Choroid plexus epithelial cell (primary cell): ENCODE results near the gene UNC13D.

Source experiments
- DNase-seq: peaks from one replicate; pipeline ENCODE4 v3.0.0-alpha.2; 2010; ENCODE audit warnings: low read depth
- H3K4me3 ChIP-seq: 2 replicates; pipeline ENCODE4 v1.5.1; 2011; ENCODE audit warnings: low read depth, mild to moderate bottlenecking, control low read depth, low read length, moderate library complexity
- CTCF ChIP-seq: conservative IDR thresholded peaks from 2 replicates; pipeline ENCODE4 v1.5.1; 2011; ENCODE audit warnings: low read depth, mild to moderate bottlenecking, control low read depth, inconsistent platforms, low read length, moderate library complexity

The UNC13D gene

GRCh38 chr17:75821552-75821951 lies 22.7 kb downstream of the UNC13D start:
- TF ChIP-seq CTCF, result no peak
- H3K4me3 ChIP-seq, result no peak overlapping the region
- DNase-seq, result no peak

DNA sequence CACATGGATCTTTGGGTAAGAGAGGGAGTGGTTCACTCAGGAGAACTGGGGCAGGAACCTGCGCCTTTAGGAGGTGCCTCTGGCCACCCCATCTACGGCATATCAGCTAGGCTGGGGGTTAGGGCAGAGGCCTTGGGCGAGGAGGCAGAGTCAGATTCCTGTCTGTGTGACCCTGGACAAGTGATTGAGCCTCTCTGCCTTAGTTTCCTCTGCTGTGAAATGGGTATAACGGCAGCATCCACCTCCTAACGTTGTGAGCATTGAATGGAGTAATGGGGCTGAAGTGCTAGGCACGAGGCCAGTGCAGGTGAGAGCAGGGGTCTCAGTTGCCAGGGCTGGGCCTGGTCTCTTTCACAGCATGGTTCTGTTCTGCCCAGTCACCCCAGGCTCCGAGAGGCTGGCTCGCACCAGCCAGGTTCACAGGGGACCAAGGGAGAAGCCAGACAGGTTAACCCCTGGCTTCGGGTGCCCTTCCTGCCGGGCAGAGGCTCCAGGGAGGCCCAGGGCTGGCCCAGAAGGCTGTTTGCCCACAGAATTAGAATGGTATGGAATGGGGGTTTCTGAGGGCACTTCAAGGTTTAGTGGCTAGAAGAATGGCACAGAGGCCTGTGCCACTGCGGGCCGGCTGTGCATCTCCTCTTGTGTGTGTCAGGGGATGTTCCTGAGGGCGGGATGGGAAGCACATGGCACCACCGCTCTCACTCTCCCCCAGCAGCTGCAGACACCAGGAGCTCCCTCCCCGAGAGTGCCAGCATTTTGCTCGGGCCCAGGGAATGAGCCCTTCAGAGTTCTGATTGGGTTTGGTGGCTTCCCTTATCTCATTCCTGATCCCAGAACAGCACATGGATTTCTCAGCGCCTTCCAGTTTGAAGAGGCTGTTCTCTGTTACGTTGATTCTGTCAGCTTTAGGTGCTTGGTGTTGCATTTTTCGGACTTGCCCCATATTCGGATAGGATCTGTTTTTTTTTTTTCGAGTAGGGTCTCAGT lies 23.8 kb downstream of the UNC13D start:
- no peak for DNase-seq
- no peak for TF ChIP-seq CTCF
- H3K4me3 ChIP-seq, result no peak overlapping the region

- H3K4me3 ChIP-seq, result no peak overlapping the region
- DNase-seq, result no peak
- TF ChIP-seq CTCF, result no peak
These were observed 24.5 kb downstream of the UNC13D start for GRCh38 chr17:75819678-75820077.

DNA sequence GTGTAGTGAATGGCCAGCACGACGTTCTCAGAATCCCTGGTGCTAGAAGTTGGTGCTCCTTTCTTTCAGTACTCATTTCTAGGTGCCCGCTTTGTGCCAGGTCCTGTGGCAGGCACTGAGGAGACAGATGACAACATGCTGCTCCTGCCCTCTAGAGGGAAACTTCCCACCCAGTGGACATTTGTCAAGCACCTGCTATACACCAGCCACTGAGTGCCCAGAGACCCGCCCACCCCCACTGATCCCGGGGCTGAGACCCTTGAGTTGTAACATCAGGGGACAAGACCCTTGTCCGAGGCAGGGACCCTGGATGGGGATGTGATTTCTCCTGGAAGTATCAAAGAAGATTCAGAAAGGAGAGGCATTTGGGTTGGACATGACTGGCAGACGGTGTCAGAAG lies 25.1 kb downstream of the UNC13D start:
- DNase-seq, result no peak
- H3K4me3 ChIP-seq, result no peak overlapping the region
- TF ChIP-seq CTCF, result no peak

DNA sequence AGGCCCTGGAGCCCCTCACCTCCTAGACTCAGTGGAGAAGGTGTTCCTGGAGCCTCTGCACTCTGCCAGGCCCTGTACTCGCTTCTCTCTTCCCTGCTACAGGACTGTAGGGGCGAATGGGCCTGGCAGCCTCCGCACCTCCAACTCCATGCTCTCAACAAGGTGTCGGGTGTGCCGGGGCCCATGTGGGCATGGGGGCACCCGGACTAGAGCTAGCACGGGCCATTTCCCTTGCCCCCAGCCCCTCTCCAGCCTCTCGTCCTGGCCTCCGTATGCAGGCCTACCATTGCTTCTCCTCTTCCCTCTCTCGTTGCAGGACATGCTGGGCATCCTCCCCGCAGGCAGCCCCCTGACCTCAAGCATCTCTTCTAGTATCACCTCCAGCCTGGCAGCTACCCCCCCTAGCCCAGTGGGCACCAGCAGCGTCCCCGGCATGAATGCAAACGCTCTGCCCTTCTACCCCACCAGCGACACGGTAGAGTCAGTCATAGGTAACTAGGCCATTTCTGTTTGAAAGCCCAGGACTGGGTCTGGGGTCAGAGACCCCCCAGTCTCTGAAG lies 25.8 kb downstream of the UNC13D start:
- H3K4me3 ChIP-seq, result no peak overlapping the region
- DNase-seq, result no peak
- no peak for TF ChIP-seq CTCF

GRCh38 chr17:75817571-75817970 lies 26.6 kb downstream of the UNC13D start:
- DNase-seq, result no peak
- no peak for TF ChIP-seq CTCF
- no peak overlapping the region for H3K4me3 ChIP-seq
